Neuronal stem cell (in vitro differentiated cells): Measurements from ENCODE around the gene SLC6A4.

Experiments
- DNase-seq: peaks from one replicate; pipeline ENCODE4 v3.0.0-alpha.2; 2013; ENCODE audit warnings: low spot score
- H2AFZ ChIP-seq: one replicate; pipeline ENCODE4 v1.6.1; 2013; ENCODE audit warnings: mild to moderate bottlenecking, low read length, inconsistent platforms
- H2AK5ac ChIP-seq: 2 replicates; pipeline ENCODE4 v1.6.1; 2013; ENCODE audit warnings: low read depth, mild to moderate bottlenecking, inconsistent platforms, low read length, moderate library complexity, mixed read lengths
- H2BK120ac ChIP-seq: 2 replicates; pipeline ENCODE4 v1.6.1; 2013; ENCODE audit warnings: low read depth, mild to moderate bottlenecking, inconsistent platforms, low read length, moderate library complexity, mixed read lengths
- H2BK12ac ChIP-seq: one replicate; pipeline ENCODE4 v1.6.1; 2013; ENCODE audit warnings: low read length, inconsistent platforms
- H2BK15ac ChIP-seq: 2 replicates; pipeline ENCODE4 v1.6.1; 2013; ENCODE audit warnings: mild to moderate bottlenecking, low read length, inconsistent platforms, mixed read lengths
- H2BK5ac ChIP-seq: one replicate; pipeline ENCODE4 v1.6.1; 2013; ENCODE audit warnings: inconsistent platforms, mild to moderate bottlenecking, low read length, moderate library complexity
- H3K14ac ChIP-seq: one replicate; pipeline ENCODE4 v1.6.1; 2013; ENCODE audit warnings: low read length, inconsistent platforms
- H3K18ac ChIP-seq: 2 replicates; pipeline ENCODE4 v1.6.1; 2013; ENCODE audit warnings: low read length, inconsistent platforms
- H3K23ac ChIP-seq: 2 replicates; pipeline ENCODE4 v1.6.1; 2013; ENCODE audit warnings: low read depth, mild to moderate bottlenecking, mixed read lengths, low read length, inconsistent platforms; ENCODE audit not compliant: poor library complexity
- H3K27ac ChIP-seq: replicated peaks from 3 replicates; pipeline ENCODE4 v1.5.1; 2013; ENCODE audit warnings: low read length, inconsistent platforms
- H3K27me3 ChIP-seq, 3 experiments: 2 replicates each; pipeline ENCODE4 v1.6.1; 2013; ENCODE audit warnings: low read length in 3 of 3, mild to moderate bottlenecking in 2 of 3, inconsistent platforms in 1 of 3, low read depth in 1 of 3, mixed read lengths in 1 of 3, moderate library complexity in 1 of 3; ENCODE audit not compliant: control insufficient read depth in 3 of 3, insufficient read depth in 3 of 3
- H3K36me3 ChIP-seq, 2 donors: replicated peaks in 1 of 2; 2 replicates each; pipeline ENCODE4 v1.6.1; 2013; ENCODE audit warnings: low read length in 2 of 2; ENCODE audit not compliant: control insufficient read depth in 2 of 2, insufficient read depth in 2 of 2
- H3K4ac ChIP-seq: 2 replicates; pipeline ENCODE4 v1.6.1; 2013; ENCODE audit warnings: inconsistent platforms, mild to moderate bottlenecking, low read length, moderate library complexity
- H3K4me1 ChIP-seq, 2 donors: 1 replicate in 1 of 2; 2 replicates in 1 of 2; pipeline ENCODE4 v1.6.1; 2013; ENCODE audit warnings: low read length in 2 of 2, low read depth in 1 of 2; ENCODE audit not compliant: control insufficient read depth in 2 of 2, insufficient read depth in 1 of 2
- H3K4me2 ChIP-seq: one replicate; pipeline ENCODE4 v1.6.1; 2013; ENCODE audit warnings: mild to moderate bottlenecking, low read length, inconsistent platforms; ENCODE audit not compliant: insufficient read depth, poor library complexity, severe bottlenecking
- H3K4me3 ChIP-seq, 2 donors: 2 replicates each; pipeline ENCODE4 v1.5.1; 2013; ENCODE audit warnings: low read length in 2 of 2, mild to moderate bottlenecking in 2 of 2, inconsistent platforms in 1 of 2, moderate library complexity in 1 of 2
- H3K79me1 ChIP-seq: one replicate; pipeline ENCODE4 v1.6.1; 2013; ENCODE audit warnings: low read depth, mild to moderate bottlenecking, inconsistent platforms, low read length, moderate library complexity
- H3K9ac ChIP-seq: one replicate; pipeline ENCODE4 v1.6.1; 2013; ENCODE audit warnings: mild to moderate bottlenecking, low read depth, low read length, inconsistent platforms; ENCODE audit not compliant: poor library complexity
- H3K9me3 ChIP-seq, 2 donors: replicated peaks in 1 of 2; 2 replicates each; pipeline versions ENCODE3 to v1.6.1; 2013; ENCODE audit warnings: low read length in 2 of 2, mild to moderate bottlenecking in 2 of 2, inconsistent platforms in 1 of 2, low read depth in 1 of 2, mixed read lengths in 1 of 2, moderate library complexity in 1 of 2; ENCODE audit not compliant: control insufficient read depth in 2 of 2, insufficient read depth in 1 of 2
- H4K8ac ChIP-seq: one replicate; pipeline ENCODE4 v1.6.1; 2013; ENCODE audit warnings: low read depth, mild to moderate bottlenecking, inconsistent platforms, low read length, moderate library complexity
- H4K91ac ChIP-seq: one replicate; pipeline ENCODE4 v1.6.1; 2013; ENCODE audit warnings: low read length, low read depth, mild to moderate bottlenecking, inconsistent platforms; ENCODE audit not compliant: poor library complexity
- WGBS, 2 donors: extraction: QIAGEN DNeasy Blood & Tissue Kit; methylation state at CpG; one replicate each; pipeline ENCODE4 v1.1.7; 2013; ENCODE audit warnings: missing lambda C conversion rate in 2 of 2, mixed read lengths in 1 of 2; ENCODE audit not compliant: insufficient read length in 2 of 2, insufficient replicate concordance in 1 of 2; ENCODE audit errors: extremely low coverage in 2 of 2; 5-methylcytosine and 5-hydroxymethylcytosine counted together

Gene SLC6A4

GRCh38 chr17:30172560-30172959, 62.9 kb downstream of the SLC6A4 start:
- no peak overlapping the region for H3K9ac ChIP-seq
- no peak overlapping the region for H2BK12ac ChIP-seq
- H3K27ac ChIP-seq: no peak overlapping the region
- no peak overlapping the region for H3K23ac ChIP-seq
- no peak overlapping the region for H2BK15ac ChIP-seq
- H2BK5ac ChIP-seq: no peak overlapping the region
- DNase-seq: no peak
- no peak overlapping the region for H3K18ac ChIP-seq
- H3K27me3 ChIP-seq: no peaks in the 10 kb centered on the region
- H2BK120ac ChIP-seq: no peak overlapping the region
- no peak overlapping the region for H4K8ac ChIP-seq
- no peak overlapping the region for H3K14ac ChIP-seq
- no CpG with 5 or more reads among the region's 1 CpG for WGBS, 2 donors
- no peaks in the 10 kb centered on the region for H3K9me3 ChIP-seq
- peaks cover 1% of the 10 kb centered on the region for H3K79me1 ChIP-seq
- no peak overlapping the region for H2AFZ ChIP-seq
- H3K4me2 ChIP-seq: no peak overlapping the region
- no peak overlapping the region for H2AK5ac ChIP-seq
- no peaks in the 10 kb centered on the region for H3K4me1 ChIP-seq
- H4K91ac ChIP-seq: no peak overlapping the region
- no peak overlapping the region for H3K4ac ChIP-seq
- no peak overlapping the region for H3K4me3 ChIP-seq
- peaks cover 2 to 92% of the 10 kb centered on the region in 2 donors for H3K36me3 ChIP-seq

DNA sequence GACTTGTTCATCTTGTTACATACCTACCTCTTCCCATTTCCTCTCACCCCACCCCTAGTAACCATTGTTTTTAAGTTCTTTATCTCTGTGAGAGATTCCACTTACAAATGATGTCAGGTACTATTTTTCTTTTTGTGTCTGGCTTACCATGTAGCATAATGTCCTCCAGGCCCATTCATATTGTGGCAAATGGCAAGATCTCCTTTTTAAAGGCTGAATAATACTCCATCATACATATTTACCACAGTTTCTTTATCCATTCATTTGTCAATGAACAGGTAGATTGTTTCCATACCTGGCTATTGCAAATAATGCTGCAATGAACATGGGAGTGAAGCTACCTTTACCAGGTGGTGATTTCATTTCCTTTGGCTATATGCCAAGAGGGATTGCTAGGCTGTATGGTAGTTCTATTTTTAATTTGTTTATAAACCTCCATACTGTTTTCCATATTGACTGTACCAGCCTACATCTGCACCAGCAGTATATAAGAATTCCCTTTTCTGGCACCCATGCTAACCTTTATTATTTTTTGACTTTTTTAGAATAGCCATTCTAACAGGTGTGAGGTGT, 65.0 kb downstream of the SLC6A4 start:
- Histone ChIP-seq H3K18ac (no peak overlapping the region), H3K27ac (no peak overlapping the region), H3K4me1 (no peaks in the 10 kb centered on the region), H2BK120ac (no peak overlapping the region), H2BK15ac (no peak overlapping the region), H3K4ac (no peak overlapping the region), H2BK5ac (no peak overlapping the region), H3K9ac (no peak overlapping the region), H2AK5ac (no peak overlapping the region), H3K79me1 (no peaks in the 10 kb centered on the region), H4K91ac (no peak overlapping the region), H2BK12ac (no peak overlapping the region), H3K4me3 (no peak overlapping the region), H3K14ac (no peak overlapping the region), H3K36me3 (peaks cover 0 to 86% of the 10 kb centered on the region in 2 donors), H3K23ac (no peak overlapping the region), H3K27me3 (no peaks in the 10 kb centered on the region), H3K4me2 (no peak overlapping the region), H2AFZ (no peak overlapping the region), H3K9me3 (no peaks in the 10 kb centered on the region), H4K8ac (no peak overlapping the region)
- no peak for DNase-seq

DNA sequence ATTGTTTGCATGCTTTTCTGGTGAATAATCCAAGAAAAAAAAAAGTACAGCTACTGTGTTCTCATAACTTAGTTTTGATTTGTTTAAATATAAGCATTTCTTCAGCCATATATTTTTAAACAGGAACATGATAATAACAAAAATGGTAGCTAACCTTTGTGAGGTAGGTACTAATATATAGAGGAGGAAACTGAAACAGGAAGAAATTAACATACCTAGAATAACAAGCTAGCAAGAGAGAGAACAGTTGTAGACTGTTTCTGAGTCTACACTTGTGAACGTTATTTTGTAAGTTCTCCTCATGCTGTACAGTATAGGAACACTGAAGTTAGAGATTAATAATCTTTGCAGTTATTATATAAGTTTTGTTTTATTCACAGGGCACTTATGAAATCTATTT, 69.5 kb downstream of the SLC6A4 start:
- no peak overlapping the region for H3K4me3 ChIP-seq
- H3K4ac ChIP-seq: no peak overlapping the region
- no peak for DNase-seq
- no peak overlapping the region for H3K27ac ChIP-seq
- no peak overlapping the region for H2AK5ac ChIP-seq
- no peak overlapping the region for H2BK5ac ChIP-seq
- H2BK120ac ChIP-seq: no peak overlapping the region
- no peaks in the 10 kb centered on the region for H3K9me3 ChIP-seq
- H2AFZ ChIP-seq: no peak overlapping the region
- no peak overlapping the region for H4K8ac ChIP-seq
- H4K91ac ChIP-seq: no peak overlapping the region
- H2BK12ac ChIP-seq: no peak overlapping the region
- no peak overlapping the region for H3K23ac ChIP-seq
- no peaks in the 10 kb centered on the region for H3K27me3 ChIP-seq
- peaks cover 0 to 85% of the 10 kb centered on the region in 2 donors for H3K36me3 ChIP-seq
- WGBS, 2 donors: no CpG with 5 or more reads among the region's 1 CpG
- H2BK15ac ChIP-seq: no peak overlapping the region
- H3K79me1 ChIP-seq: peaks cover 2% of the 10 kb centered on the region
- no peak overlapping the region for H3K4me2 ChIP-seq
- no peak overlapping the region for H3K18ac ChIP-seq
- H3K4me1 ChIP-seq: no peaks in the 10 kb centered on the region
- no peak overlapping the region for H3K9ac ChIP-seq
- H3K14ac ChIP-seq: no peak overlapping the region

DNA sequence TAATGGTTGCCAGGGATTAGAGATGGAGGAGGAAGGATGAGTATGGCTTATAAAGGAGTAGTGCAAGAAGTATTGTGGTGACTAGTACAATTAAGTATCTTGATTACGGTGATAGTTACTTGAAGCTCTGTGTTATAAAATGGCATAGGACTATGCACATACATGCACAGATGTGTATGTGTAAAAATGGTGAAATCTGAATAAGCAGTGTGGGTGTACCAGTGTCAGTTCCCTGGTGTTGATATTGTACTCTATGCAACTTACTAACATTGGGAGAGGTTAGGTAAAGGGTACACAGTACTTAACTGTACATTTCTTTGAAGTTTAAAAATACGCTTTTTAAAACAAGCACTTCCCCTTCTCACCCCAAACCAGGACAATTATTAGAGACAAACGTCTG, 70.3 kb downstream of the SLC6A4 start:
- no peak overlapping the region for H3K9ac ChIP-seq
- H2BK12ac ChIP-seq: no peak overlapping the region
- no peak overlapping the region for H3K27ac ChIP-seq
- H3K18ac ChIP-seq: no peak overlapping the region
- H3K14ac ChIP-seq: no peak overlapping the region
- H3K36me3 ChIP-seq: peaks cover 0 to 87% of the 10 kb centered on the region in 2 donors
- no CpG with 5 or more reads among the region's 3 CpGs for WGBS, 2 donors
- H3K4me3 ChIP-seq: no peak overlapping the region
- no peak for DNase-seq
- H3K27me3 ChIP-seq: no peaks in the 10 kb centered on the region
- H3K4me1 ChIP-seq: no peaks in the 10 kb centered on the region
- H3K9me3 ChIP-seq: peaks cover 0 to 8% of the 10 kb centered on the region in 2 donors
- H3K4ac ChIP-seq: no peak overlapping the region
- H3K4me2 ChIP-seq: no peak overlapping the region
- no peak overlapping the region for H2AFZ ChIP-seq
- H2BK5ac ChIP-seq: no peak overlapping the region
- H3K23ac ChIP-seq: no peak overlapping the region
- H3K79me1 ChIP-seq: peaks cover 2% of the 10 kb centered on the region
- no peak overlapping the region for H2BK15ac ChIP-seq
- H2AK5ac ChIP-seq: no peak overlapping the region
- H2BK120ac ChIP-seq: no peak overlapping the region
- H4K8ac ChIP-seq: no peak overlapping the region
- H4K91ac ChIP-seq: no peak overlapping the region
